K562 (cell line): ENCODE data around the gene MTNR1B. TPM values are rescaled to one million over a fixed set of nuclear protein-coding genes. Genes with fewer than 3 reads are reported as not detected.

Source experiments
- MYBL2 ChIP-seq, 2 experiments: fragments of 450-650 bp in 1 of 2; sonication (generic) in 1 of 2; formaldehyde crosslinking in 1 of 2; IDR thresholded peaks; 2 replicates each; pipeline versions ENCODE4 v1.6.1 to v1.8.1; 2017 to 2022; ENCODE audit warnings: borderline replicate concordance in 1 of 2, inconsistent platforms in 1 of 2, low read depth in 1 of 2, mild to moderate bottlenecking in 1 of 2, missing genetic modification reagents in 1 of 2, moderate library complexity in 1 of 2
- OTX1 ChIP-seq: fragments of 450-650 bp; formaldehyde crosslinking; IDR thresholded peaks from 2 replicates; pipeline ENCODE4 v1.4.0; 2022; ENCODE audit warnings: mild to moderate bottlenecking
- SIRT6 ChIP-seq: IDR thresholded peaks from one replicate; pipeline ENCODE4 v1.6.1; 2012; ENCODE audit warnings: low read depth, mild to moderate bottlenecking, control low read depth, inconsistent platforms, low read length, moderate library complexity
- ZBTB1 ChIP-seq: sonication (generic); formaldehyde crosslinking; IDR thresholded peaks from 2 replicates; pipeline ENCODE4 v1.8.1; 2023; ENCODE audit warnings: missing genetic modification reagents, low read depth, mild to moderate bottlenecking, borderline replicate concordance
- ZBTB49 ChIP-seq: sonication (generic); formaldehyde crosslinking; IDR thresholded peaks from 2 replicates; pipeline ENCODE4 v1.8.0; 2022; ENCODE audit warnings: missing genetic modification reagents, mild to moderate bottlenecking, borderline replicate concordance
- ZFP1 ChIP-seq: fragments of 450-650 bp; formaldehyde crosslinking; IDR thresholded peaks from 2 replicates; pipeline ENCODE4 v1.4.0; 2020; ENCODE audit warnings: mild to moderate bottlenecking, mixed read lengths
- polyA plus RNA-seq, 8 experiments: library from polyadenylated mRNA; depleted of rRNA in 4 of 8; stranded (reverse) in 5 of 8; unstranded in 3 of 8; fragments of >200 nt; fragmentation: Nextera tagmentation in 2 of 8; fragmentation: Illumina TruSeq in 1 of 8; extraction: Ambion mirVana in 2 of 8; extraction: Trizol in 1 of 8; gene quantifications; 2 replicates each; pipeline versions ENCODE4 v1.2.1 to v1.2.3, GENCODE V29; 2011 to 2014; ENCODE audit warnings: inconsistent platforms in 1 of 8, missing spikeins in 1 of 8
- total RNA-seq, 7 experiments: library from RNA; depleted of rRNA in 6 of 7; stranded (reverse); fragments of >200 nt in 6 of 7; fragmentation: Illumina TruSeq in 2 of 7; extraction: Trizol in 2 of 7; gene quantifications; 2 replicates each; pipeline versions ENCODE4 v1.2.1 to v1.2.3, GENCODE V29; 2011 to 2021; ENCODE audit warnings: low replicate concordance in 1 of 7
- TF ChIP-seq, protein P1 (sequence below), 3 experiments: IDR thresholded peaks in 2 of 3; conservative IDR thresholded peaks in 1 of 3; 2 replicates each; pipeline ENCODE4 v1.5.1; 2011 to 2012; ENCODE audit warnings: low read length in 3 of 3, mild to moderate bottlenecking in 3 of 3, control low read depth in 2 of 3, improper control_type of control experiment in 1 of 3, inconsistent platforms in 1 of 3, low read depth in 1 of 3, mixed read lengths in 1 of 3, moderate library complexity in 1 of 3; ENCODE audit not compliant: insufficient read depth in 2 of 3

MTNR1B gene
- total and polyA plus RNA-seq, 9 of the 15 experiments (the other 6 are each of a cell fraction or from before 2014, with no cell fraction given), result not detected

- TF ChIP-seq, protein P1, sequence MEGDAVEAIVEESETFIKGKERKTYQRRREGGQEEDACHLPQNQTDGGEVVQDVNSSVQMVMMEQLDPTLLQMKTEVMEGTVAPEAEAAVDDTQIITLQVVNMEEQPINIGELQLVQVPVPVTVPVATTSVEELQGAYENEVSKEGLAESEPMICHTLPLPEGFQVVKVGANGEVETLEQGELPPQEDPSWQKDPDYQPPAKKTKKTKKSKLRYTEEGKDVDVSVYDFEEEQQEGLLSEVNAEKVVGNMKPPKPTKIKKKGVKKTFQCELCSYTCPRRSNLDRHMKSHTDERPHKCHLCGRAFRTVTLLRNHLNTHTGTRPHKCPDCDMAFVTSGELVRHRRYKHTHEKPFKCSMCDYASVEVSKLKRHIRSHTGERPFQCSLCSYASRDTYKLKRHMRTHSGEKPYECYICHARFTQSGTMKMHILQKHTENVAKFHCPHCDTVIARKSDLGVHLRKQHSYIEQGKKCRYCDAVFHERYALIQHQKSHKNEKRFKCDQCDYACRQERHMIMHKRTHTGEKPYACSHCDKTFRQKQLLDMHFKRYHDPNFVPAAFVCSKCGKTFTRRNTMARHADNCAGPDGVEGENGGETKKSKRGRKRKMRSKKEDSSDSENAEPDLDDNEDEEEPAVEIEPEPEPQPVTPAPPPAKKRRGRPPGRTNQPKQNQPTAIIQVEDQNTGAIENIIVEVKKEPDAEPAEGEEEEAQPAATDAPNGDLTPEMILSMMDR (IDR thresholded peaks at IDR 0.05 in 2 of 3, conservative IDR thresholded peaks at IDR 0.05 in 1 of 3; ENCODE audit: insufficient read depth in 2 of 3, low read depth in 1 of 3, low read length in 3 of 3), result no peak
- TF ChIP-seq ZFP1 (CRISPR knock-in tag), result no peak
- TF ChIP-seq MYBL2 (IDR thresholded peaks at IDR 0.05; ENCODE audit: low read depth), result no peak
- no peak for TF ChIP-seq MYBL2 (CRISPR knock-in tag; IDR thresholded peaks at IDR 0.05; ENCODE audit: borderline replicate concordance)
- TF ChIP-seq ZBTB49 (CRISPR knock-in tag), result no peak
- no peak for TF ChIP-seq ZBTB1
- no peak for TF ChIP-seq OTX1 (CRISPR knock-in tag)
- no peak for TF ChIP-seq SIRT6
- TF ChIP-seq, all 486 proteins: peak for 0
Measured at GRCh38 chr11:92920331-92920730, 49.1 kb upstream of the MTNR1B start (continued).
